Retinal pigment epithelial cell (primary cell): ENCODE data around the gene DPEP2.

Source experiments
- DNase-seq: peaks from one replicate; pipeline ENCODE4 v3.0.0-alpha.2; 2010; ENCODE audit warnings: low read depth
- H3K4me3 ChIP-seq: 2 replicates; pipeline ENCODE4 v1.5.1; 2011; ENCODE audit warnings: mild to moderate bottlenecking, low read length, control low read depth, moderate library complexity
- TF ChIP-seq, protein P1 (sequence below): conservative IDR thresholded peaks from 2 replicates; pipeline ENCODE4 v1.5.1; 2011; ENCODE audit warnings: low read depth, low read length, control low read depth, inconsistent platforms

DPEP2 gene

DNA sequence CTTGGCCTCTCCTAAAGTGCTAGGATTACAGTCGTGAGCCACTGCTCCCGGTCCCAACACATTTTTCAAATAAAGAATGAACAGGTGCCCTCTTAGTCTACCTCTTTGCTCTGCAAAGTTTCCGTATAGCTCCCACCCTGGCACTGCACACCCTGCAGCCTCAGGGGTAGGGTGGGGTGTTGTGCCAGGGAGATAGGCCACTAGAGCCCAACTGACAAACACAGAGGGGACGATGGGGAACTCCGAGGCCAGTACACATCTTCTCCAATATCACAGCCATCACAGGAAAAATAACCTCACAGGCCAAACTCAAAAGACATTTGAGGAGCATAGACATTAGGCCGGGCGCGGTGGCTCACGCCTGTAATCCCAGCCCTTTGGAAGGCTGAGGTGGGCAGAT is 28.2 kb downstream of the DPEP2 start:
- TF ChIP-seq, protein P1, sequence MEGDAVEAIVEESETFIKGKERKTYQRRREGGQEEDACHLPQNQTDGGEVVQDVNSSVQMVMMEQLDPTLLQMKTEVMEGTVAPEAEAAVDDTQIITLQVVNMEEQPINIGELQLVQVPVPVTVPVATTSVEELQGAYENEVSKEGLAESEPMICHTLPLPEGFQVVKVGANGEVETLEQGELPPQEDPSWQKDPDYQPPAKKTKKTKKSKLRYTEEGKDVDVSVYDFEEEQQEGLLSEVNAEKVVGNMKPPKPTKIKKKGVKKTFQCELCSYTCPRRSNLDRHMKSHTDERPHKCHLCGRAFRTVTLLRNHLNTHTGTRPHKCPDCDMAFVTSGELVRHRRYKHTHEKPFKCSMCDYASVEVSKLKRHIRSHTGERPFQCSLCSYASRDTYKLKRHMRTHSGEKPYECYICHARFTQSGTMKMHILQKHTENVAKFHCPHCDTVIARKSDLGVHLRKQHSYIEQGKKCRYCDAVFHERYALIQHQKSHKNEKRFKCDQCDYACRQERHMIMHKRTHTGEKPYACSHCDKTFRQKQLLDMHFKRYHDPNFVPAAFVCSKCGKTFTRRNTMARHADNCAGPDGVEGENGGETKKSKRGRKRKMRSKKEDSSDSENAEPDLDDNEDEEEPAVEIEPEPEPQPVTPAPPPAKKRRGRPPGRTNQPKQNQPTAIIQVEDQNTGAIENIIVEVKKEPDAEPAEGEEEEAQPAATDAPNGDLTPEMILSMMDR, result no peak

DNA sequence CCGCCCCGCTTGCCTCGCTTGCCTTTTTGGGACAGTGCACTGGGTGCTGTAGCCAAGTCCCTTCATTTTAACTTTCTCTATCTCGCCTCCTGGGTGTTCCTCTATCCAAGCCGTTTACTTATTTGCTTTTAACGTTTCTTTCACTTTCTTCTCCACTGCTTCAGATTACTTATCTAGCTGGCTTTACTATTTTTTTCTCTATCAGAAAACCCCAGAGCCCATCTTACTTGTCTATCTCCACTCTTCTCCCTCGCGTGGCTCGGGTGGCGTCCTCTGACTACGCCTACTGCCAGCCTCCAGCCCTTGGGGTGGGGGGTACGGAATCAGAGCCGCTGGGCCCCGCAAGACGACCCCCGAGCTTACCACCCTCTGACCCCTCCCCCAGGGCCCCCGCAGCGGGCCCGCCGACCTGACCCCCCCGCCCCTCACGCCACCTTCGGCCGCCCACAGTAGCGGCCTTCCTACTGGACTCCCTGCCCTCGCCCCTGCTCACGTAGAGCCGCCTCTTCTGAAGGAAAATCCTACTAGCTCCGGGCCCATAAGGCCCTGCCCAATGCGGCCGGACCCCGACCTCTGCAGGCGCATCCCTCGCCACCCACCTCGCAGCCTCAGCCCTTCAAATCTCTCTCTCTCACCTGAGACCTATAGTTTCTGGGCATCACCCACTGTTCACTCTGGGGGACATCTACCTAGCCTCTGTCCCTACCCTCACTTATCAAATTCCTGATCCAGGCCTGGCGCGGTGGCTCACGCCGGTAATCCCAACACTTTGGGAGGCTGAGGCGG is 29.8 kb downstream of the DPEP2 start:
- DNase-seq, result no peak
- H3K4me3 ChIP-seq, result peak overlapping the region; percentile 91
- TF ChIP-seq, protein P1, result no peak

More for the DNA sequence above, 28.2 kb downstream of the DPEP2 start:
- no peak for DNase-seq
- H3K4me3 ChIP-seq, result no peak overlapping the region

DNA sequence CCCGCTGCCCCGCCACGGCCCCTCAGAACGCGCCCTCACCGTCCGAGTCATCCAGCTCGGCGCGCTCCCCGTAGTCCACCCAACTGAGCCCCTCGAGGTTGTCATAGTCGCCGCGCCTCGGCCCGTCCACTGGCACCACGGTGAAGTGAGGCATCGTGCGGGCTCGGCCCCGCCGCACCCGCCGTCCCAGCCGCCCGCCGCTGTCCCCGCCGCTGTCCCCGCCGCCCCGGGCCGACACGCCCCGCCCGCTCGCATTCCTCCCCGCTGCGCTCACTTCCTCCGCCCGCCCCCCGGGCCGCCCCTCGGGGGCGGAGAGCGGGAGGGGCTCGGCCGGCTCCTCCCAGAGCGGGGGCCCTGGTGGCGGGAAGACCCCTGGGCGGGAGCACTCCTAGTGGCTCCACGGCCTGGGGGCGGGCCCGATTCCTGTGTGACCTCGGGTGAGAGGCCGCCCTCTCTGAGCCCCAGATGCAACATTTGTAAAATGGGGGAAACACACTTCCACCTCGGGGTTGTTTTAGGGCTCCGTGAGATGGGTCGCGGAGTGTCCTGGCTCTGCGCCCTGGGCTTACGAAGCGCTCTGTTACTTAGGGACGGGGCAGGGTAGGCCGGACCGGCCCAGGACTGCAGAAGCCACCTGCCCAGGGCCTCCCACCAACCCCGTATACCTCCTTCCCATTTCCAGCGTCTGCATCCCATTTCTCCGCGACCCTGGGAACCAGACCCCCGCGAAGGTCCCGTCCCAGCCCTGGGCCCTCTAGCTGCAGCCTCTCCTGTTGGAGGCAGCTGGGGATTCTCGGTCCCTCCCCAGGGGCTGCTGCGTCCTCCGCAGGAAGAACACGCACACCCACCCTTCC is 30.7 kb downstream of the DPEP2 start, which contains the start of gene SLC12A4:
Gene SLC12A4, minus strand, starts transcription at position 238 of the 854 bp plus-strand sequence. Its CDS starts 84 bp downstream, at position 154.
- DNase-seq, result peak; percentile 19
- TF ChIP-seq, protein P1, result no peak

DNA sequence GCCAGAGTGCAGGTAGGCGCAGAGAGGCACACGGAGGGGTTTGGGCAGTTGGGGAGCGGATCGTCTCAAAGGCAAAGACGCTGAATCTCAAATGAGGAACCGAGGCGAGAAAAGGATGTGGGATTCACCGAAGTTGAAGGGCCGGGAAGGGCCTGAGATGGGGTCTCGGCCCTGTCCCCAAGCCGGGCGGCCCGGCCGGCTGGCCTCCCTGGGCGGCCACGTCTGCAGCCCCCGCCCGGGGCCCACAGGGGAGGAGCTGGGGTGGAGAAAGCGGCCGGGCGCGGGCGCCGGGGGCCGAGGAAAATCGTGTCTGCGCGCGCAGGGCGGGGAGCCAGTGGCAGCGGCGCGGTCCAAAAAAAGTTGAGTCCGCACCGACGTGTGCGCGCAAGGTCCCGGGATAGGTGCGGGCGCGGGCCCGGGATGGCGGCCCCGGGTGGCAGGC is 31.3 kb downstream of the DPEP2 start:
- DNase-seq, result no peak
- peak overlapping the region; percentile 91 for H3K4me3 ChIP-seq
- TF ChIP-seq, protein P1, result no peak

More for the DNA sequence above, 30.7 kb downstream of the DPEP2 start, which contains the start of gene SLC12A4:
- peak within 1 kb of the TSS; percentile 91 for H3K4me3 ChIP-seq

DNA sequence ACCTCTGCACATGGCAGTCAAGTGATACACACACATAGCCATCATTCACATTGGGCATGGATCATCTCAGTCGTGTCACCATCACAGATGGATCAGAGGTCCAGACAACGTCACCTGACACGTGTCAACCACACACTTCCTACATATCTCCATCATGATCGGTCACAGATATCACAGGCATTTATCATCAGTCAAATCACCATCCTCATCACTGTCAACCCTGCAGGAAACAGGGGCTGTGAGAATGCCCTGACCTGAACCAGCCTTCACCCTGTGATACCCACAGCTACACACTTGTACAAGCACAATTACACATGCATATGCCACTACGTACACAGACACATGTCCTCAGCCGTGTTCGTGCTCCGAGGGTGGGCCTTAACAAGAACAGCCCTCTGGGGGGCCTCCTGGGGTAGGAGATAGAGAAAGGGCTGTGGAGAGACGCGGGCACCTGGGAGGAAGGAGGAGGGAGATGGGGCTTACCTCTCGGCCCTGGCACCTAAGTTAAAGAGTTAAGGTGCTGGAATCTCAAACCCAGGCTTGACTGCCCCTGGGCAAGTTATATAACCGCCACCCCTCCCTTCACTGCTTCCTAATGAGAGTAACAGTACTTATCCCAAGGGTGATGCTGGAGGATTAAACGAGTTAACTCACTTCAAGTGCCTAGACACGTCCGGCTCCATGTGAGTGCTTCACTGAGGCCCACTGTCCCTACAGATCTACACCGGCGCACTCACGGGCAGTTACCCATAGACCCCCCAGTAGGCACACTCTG is 31.9 kb downstream of the DPEP2 start:
- peak overlapping the region; percentile 91 for H3K4me3 ChIP-seq
- peak; percentile 20 for DNase-seq
- TF ChIP-seq, protein P1, result no peak

DNA sequence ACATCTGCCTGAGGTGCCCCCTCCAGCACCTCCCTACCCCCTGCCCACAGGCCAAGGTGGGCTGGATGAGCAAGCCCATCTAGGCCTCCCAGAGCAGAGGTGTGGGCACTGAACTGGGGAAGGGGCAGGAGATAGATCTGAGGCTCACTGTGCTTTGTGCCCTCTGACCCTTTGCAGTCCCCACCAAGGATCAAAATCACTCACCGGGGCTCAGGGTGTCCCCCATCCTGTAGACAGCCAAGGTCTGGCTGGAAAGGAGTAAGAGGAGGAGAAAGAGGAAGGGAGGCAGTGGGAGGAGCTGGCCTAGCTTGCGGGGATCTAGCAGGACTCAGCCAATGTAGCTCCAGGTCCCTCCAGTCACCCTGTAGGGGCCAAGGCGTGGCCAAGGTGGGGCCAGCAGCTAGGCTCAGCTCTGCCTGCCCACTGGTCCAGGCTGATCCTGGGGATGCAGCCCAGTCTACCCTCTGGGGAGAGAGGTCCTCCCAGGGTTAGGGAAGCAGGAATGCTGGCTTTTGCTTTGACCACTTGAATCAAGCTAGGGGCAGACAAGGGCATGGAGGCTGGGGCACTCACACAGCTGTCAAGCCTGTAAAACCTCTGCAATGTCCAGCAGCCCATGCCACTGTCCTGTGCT is 32.6 kb downstream of the DPEP2 start:
- DNase-seq, result no peak
- TF ChIP-seq, protein P1, result no peak
- peak overlapping the region; percentile 91 for H3K4me3 ChIP-seq
